ENCODE results near the gene MOGAT3. TPM values are rescaled to one million over a fixed set of nuclear protein-coding genes. Genes with fewer than 3 reads are reported as not detected.
A peak's percentile ranks its signal among the peaks of the same experiment; 100 is the strongest.

Gene MOGAT3
- total and polyA plus RNA-seq, 7 experiments from 2014 or later = not detected

GRCh38 chr7:101235050-101235449, 34.2 kb upstream of the MOGAT3 start:
- DNase-seq (no peak), ATAC-seq (no peak)
- no peak overlapping the region for H3K27ac ChIP-seq (ENCODE audit: low read depth, low read length)
- peaks cover 0 to 53% (median 6%) of the 10 kb centered on the region in 3 experiments for H3K36me3 ChIP-seq (ENCODE audit: control insufficient read depth in 2 of 3, insufficient read depth in 3 of 3, low read length in 3 of 3)
- intact Hi-C loops (cut with micrococcal nuclease) = no loop called here
- H3K4me1 ChIP-seq (ENCODE audit: control insufficient read depth in 2 of 2, insufficient read depth in 2 of 2, low read length in 2 of 2) = no peaks in the 10 kb centered on the region
- ChIA-PET CTCF (interaction anchor here (1.0 to 1.1 kb wide), 2 partner anchors 8 to 39 kb away, joined by 4 read pairs; no protein-coding TSS in a partner anchor), POLR2A (no interaction called here)
- H3K4me3 Mint-ChIP-seq = no peak overlapping the region
- H3K36me3 Mint-ChIP-seq = peaks cover 0 to 5% (median 3%) of the 10 kb centered on the region in 5 donors
- H3K4me1 Mint-ChIP-seq = peaks cover 0 to 11% (median 5%) of the 10 kb centered on the region in 7 donors
- no peak overlapping the region for H3K27ac Mint-ChIP-seq
- no peaks in the 10 kb centered on the region for H3K27me3 Mint-ChIP-seq
- no peaks in the 10 kb centered on the region for H3K9me3 Mint-ChIP-seq
- H3K9me3 ChIP-seq (ENCODE audit: control insufficient read depth in 2 of 3, low read length in 3 of 3) = no peaks in the 10 kb centered on the region
- no peak overlapping the region for H3K4me3 ChIP-seq (ENCODE audit: low read length)
- no peaks in the 10 kb centered on the region for H3K27me3 ChIP-seq (ENCODE audit: control insufficient read depth in 2 of 2, insufficient read depth in 2 of 2, low read length in 2 of 2)

- Histone ChIP-seq H3K36me3 (ENCODE audit: control insufficient read depth in 2 of 3, insufficient read depth in 3 of 3, low read length in 3 of 3) (peaks cover 0 to 49% (median 2%) of the 10 kb centered on the region in 3 experiments), H3K9me3 (ENCODE audit: control insufficient read depth in 2 of 3, low read length in 3 of 3) (no peaks in the 10 kb centered on the region), H3K4me3 (ENCODE audit: low read length) (no peak overlapping the region), H3K27me3 (ENCODE audit: control insufficient read depth in 2 of 2, insufficient read depth in 2 of 2, low read length in 2 of 2) (no peaks in the 10 kb centered on the region), H3K4me1 (ENCODE audit: control insufficient read depth in 2 of 2, insufficient read depth in 2 of 2, low read length in 2 of 2) (no peaks in the 10 kb centered on the region), H3K27ac (ENCODE audit: low read depth, low read length) (no peak overlapping the region)
- H3K4me3 Mint-ChIP-seq = no peak overlapping the region
- H3K36me3 Mint-ChIP-seq = peaks cover 0 to 5% (median 3%) of the 10 kb centered on the region in 5 donors
- no peak overlapping the region for H3K27ac Mint-ChIP-seq
- POLR2A ChIA-PET = no interaction called here
- peaks cover 0 to 11% (median 5%) of the 10 kb centered on the region in 7 donors for H3K4me1 Mint-ChIP-seq
- ATAC-seq (no peak), DNase-seq (no peak)
- H3K9me3 Mint-ChIP-seq = no peaks in the 10 kb centered on the region
- CTCF ChIA-PET = interaction anchor here (0.9 to 1.1 kb wide), 3 partner anchors 9 to 39 kb away, joined by 3 to 4 read pairs (median 4); no protein-coding TSS in a partner anchor
- H3K27me3 Mint-ChIP-seq = no peaks in the 10 kb centered on the region
- intact Hi-C loops (cut with micrococcal nuclease) = no loop called here
Measured at GRCh38 chr7:101234636-101235035, 33.8 kb upstream of the MOGAT3 start.

- ChIA-PET CTCF (interaction anchor here (0.6 to 1.1 kb wide), 3 partner anchors 10 to 51 kb away, joined by 3 to 7 read pairs (median 4); no protein-coding TSS in a partner anchor), POLR2A (no interaction called here)
- H3K4me1 ChIP-seq (ENCODE audit: control insufficient read depth in 2 of 2, insufficient read depth in 2 of 2, low read length in 2 of 2) = no peaks in the 10 kb centered on the region
- H3K9me3 ChIP-seq (ENCODE audit: control insufficient read depth in 2 of 3, low read length in 3 of 3) = no peaks in the 10 kb centered on the region
- peaks cover 0 to 11% (median 5%) of the 10 kb centered on the region in 7 donors for H3K4me1 Mint-ChIP-seq
- no peak overlapping the region for H3K27ac ChIP-seq (ENCODE audit: low read depth, low read length)
- intact Hi-C loops (cut with micrococcal nuclease) = no loop called here
- H3K36me3 Mint-ChIP-seq = peaks cover 0 to 6% (median 3%) of the 10 kb centered on the region in 5 donors
- H3K27ac Mint-ChIP-seq = no peak overlapping the region
- no peaks in the 10 kb centered on the region for H3K27me3 ChIP-seq (ENCODE audit: control insufficient read depth in 2 of 2, insufficient read depth in 2 of 2, low read length in 2 of 2)
- H3K36me3 ChIP-seq (ENCODE audit: control insufficient read depth in 2 of 3, insufficient read depth in 3 of 3, low read length in 3 of 3) = peaks cover 0 to 48% (median 0%) of the 10 kb centered on the region in 3 experiments
- no peak for DNase-seq
- no peaks in the 10 kb centered on the region for H3K27me3 Mint-ChIP-seq
- no peaks in the 10 kb centered on the region for H3K9me3 Mint-ChIP-seq
- H3K4me3 ChIP-seq (ENCODE audit: low read length) = no peak overlapping the region
- no peak for ATAC-seq
- H3K4me3 Mint-ChIP-seq = no peak overlapping the region
Measured at GRCh38 chr7:101233907-101234547, 33.2 kb upstream of the MOGAT3 start.

GRCh38 chr7:101232141-101232850, 31.5 kb upstream of the MOGAT3 start:
- Mint-ChIP-seq H3K27ac (peak overlapping the region in 1 of 9 donors; percentile 21), H3K27me3 (no peaks in the 10 kb centered on the region), H3K4me1 (peaks cover 0 to 7% (median 5%) of the 10 kb centered on the region in 7 donors), H3K9me3 (no peaks in the 10 kb centered on the region), H3K4me3 (no peak overlapping the region), H3K36me3 (peaks cover 0 to 7% (median 3%) of the 10 kb centered on the region in 5 donors)
- Histone ChIP-seq H3K27ac (ENCODE audit: low read depth, low read length) (no peak overlapping the region), H3K27me3 (ENCODE audit: control insufficient read depth in 2 of 2, insufficient read depth in 2 of 2, low read length in 2 of 2) (no peaks in the 10 kb centered on the region), H3K36me3 (ENCODE audit: control insufficient read depth in 2 of 3, insufficient read depth in 3 of 3, low read length in 3 of 3) (peaks cover 0 to 42% (median 0%) of the 10 kb centered on the region in 3 experiments), H3K4me1 (ENCODE audit: control insufficient read depth in 2 of 2, insufficient read depth in 2 of 2, low read length in 2 of 2) (no peaks in the 10 kb centered on the region), H3K9me3 (ENCODE audit: control insufficient read depth in 2 of 3, low read length in 3 of 3) (no peaks in the 10 kb centered on the region), H3K4me3 (ENCODE audit: low read length) (no peak overlapping the region)
- POLR2A ChIA-PET = no interaction called here
- intact Hi-C loops (cut with micrococcal nuclease) = no loop called here
- DNase-seq = no peak
- ATAC-seq = no peak
- CTCF ChIA-PET = no interaction called here

- H3K36me3 ChIP-seq (ENCODE audit: control insufficient read depth in 2 of 3, insufficient read depth in 3 of 3, low read length in 3 of 3) = peaks cover 0 to 42% (median 0%) of the 10 kb centered on the region in 3 experiments
- H3K9me3 ChIP-seq (ENCODE audit: control insufficient read depth in 2 of 3, low read length in 3 of 3) = no peaks in the 10 kb centered on the region
- CTCF ChIA-PET = no interaction called here
- H3K9me3 Mint-ChIP-seq = no peaks in the 10 kb centered on the region
- H3K27me3 ChIP-seq (ENCODE audit: control insufficient read depth in 2 of 2, insufficient read depth in 2 of 2, low read length in 2 of 2) = no peaks in the 10 kb centered on the region
- H3K36me3 Mint-ChIP-seq = peaks cover 0 to 7% (median 3%) of the 10 kb centered on the region in 5 donors
- no peak overlapping the region for H3K27ac ChIP-seq (ENCODE audit: low read depth, low read length)
- H3K4me3 ChIP-seq (ENCODE audit: low read length) = no peak overlapping the region
- peaks cover 0 to 7% (median 5%) of the 10 kb centered on the region in 7 donors for H3K4me1 Mint-ChIP-seq
- ATAC-seq = no peak
- POLR2A ChIA-PET = no interaction called here
- intact Hi-C loops (cut with micrococcal nuclease) = no loop called here
- peak overlapping the region in 1 of 9 donors; percentile 51 for H3K27ac Mint-ChIP-seq
- H3K4me3 Mint-ChIP-seq = no peak overlapping the region
- no peaks in the 10 kb centered on the region for H3K4me1 ChIP-seq (ENCODE audit: control insufficient read depth in 2 of 2, insufficient read depth in 2 of 2, low read length in 2 of 2)
- no peaks in the 10 kb centered on the region for H3K27me3 Mint-ChIP-seq
- DNase-seq = no peak
Measured at GRCh38 chr7:101231644-101232043, 30.8 kb upstream of the MOGAT3 start.

- intact Hi-C loops (cut with micrococcal nuclease) = no loop called here
- no peak overlapping the region for H3K4me3 Mint-ChIP-seq
- no peaks in the 10 kb centered on the region for H3K9me3 Mint-ChIP-seq
- peaks cover 0 to 13% (median 11%) of the 10 kb centered on the region in 7 donors for H3K4me1 Mint-ChIP-seq
- CTCF ChIA-PET = interaction anchor here (0.9 kb wide), 1 partner anchor 18 kb away, joined by 3 read pairs; no protein-coding TSS in a partner anchor
- DNase-seq (no peak), ATAC-seq (no peak)
- Histone ChIP-seq H3K9me3 (ENCODE audit: control insufficient read depth in 2 of 3, low read length in 3 of 3) (no peaks in the 10 kb centered on the region), H3K27ac (ENCODE audit: low read depth, low read length) (no peak overlapping the region), H3K36me3 (ENCODE audit: control insufficient read depth in 2 of 3, insufficient read depth in 3 of 3, low read length in 3 of 3) (peaks cover 0 to 69% (median 12%) of the 10 kb centered on the region in 3 experiments), H3K4me3 (ENCODE audit: low read length) (no peak overlapping the region), H3K27me3 (ENCODE audit: control insufficient read depth in 2 of 2, insufficient read depth in 2 of 2, low read length in 2 of 2) (no peaks in the 10 kb centered on the region), H3K4me1 (ENCODE audit: control insufficient read depth in 2 of 2, insufficient read depth in 2 of 2, low read length in 2 of 2) (no peaks in the 10 kb centered on the region)
- no peak overlapping the region for H3K27ac Mint-ChIP-seq
- no peaks in the 10 kb centered on the region for H3K27me3 Mint-ChIP-seq
- peaks cover 0 to 24% (median 12%) of the 10 kb centered on the region in 5 donors for H3K36me3 Mint-ChIP-seq
- POLR2A ChIA-PET = interaction anchor here (1.2 kb wide), 1 partner anchor 9 kb away, joined by 5 read pairs; the partner anchor contains the start of gene ZNHIT1
Measured at GRCh38 chr7:101226721-101227120, 25.9 kb upstream of the MOGAT3 start.

Measured in naive thymus-derived CD4-positive, alpha-beta T cell (primary cell).